ENCODE data around the gene MADD.

DNA sequence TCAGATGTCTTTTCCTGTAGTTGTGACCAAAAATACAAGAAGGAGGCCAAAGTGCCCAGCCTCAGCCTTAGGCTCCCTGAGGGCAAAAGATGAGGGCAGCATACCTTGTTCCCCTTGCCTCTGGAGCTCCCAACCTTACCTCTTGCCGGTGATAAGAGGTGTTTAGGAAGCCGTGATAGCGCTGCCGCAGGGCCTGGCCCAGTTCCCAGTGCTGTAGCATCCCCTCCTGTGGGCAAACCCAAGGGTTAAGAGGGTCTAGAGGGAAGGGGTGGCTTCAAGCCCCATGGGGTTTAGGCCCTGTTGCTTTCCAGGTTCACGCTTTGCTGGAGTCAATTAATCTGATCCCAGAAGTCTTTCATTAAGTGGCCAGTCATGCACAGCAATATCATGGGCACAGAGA, 22.4 kb upstream of the MADD start:
- TF ChIP-seq POLR2AphosphoS5 (IDR thresholded peaks at IDR 0.05; ENCODE audit: low read depth, low read length) (no peak), SIN3A (IDR thresholded peaks at IDR 0.05; ENCODE audit: borderline replicate concordance, insufficient read depth, low read length) (no peak), TAF1 (IDR thresholded peaks at IDR 0.05; ENCODE audit: borderline replicate concordance, insufficient read depth, low read length) (no peak)
- TF ChIP-seq, protein P1, sequence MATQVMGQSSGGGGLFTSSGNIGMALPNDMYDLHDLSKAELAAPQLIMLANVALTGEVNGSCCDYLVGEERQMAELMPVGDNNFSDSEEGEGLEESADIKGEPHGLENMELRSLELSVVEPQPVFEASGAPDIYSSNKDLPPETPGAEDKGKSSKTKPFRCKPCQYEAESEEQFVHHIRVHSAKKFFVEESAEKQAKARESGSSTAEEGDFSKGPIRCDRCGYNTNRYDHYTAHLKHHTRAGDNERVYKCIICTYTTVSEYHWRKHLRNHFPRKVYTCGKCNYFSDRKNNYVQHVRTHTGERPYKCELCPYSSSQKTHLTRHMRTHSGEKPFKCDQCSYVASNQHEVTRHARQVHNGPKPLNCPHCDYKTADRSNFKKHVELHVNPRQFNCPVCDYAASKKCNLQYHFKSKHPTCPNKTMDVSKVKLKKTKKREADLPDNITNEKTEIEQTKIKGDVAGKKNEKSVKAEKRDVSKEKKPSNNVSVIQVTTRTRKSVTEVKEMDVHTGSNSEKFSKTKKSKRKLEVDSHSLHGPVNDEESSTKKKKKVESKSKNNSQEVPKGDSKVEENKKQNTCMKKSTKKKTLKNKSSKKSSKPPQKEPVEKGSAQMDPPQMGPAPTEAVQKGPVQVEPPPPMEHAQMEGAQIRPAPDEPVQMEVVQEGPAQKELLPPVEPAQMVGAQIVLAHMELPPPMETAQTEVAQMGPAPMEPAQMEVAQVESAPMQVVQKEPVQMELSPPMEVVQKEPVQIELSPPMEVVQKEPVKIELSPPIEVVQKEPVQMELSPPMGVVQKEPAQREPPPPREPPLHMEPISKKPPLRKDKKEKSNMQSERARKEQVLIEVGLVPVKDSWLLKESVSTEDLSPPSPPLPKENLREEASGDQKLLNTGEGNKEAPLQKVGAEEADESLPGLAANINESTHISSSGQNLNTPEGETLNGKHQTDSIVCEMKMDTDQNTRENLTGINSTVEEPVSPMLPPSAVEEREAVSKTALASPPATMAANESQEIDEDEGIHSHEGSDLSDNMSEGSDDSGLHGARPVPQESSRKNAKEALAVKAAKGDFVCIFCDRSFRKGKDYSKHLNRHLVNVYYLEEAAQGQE (IDR thresholded peaks at IDR 0.05; ENCODE audit: insufficient read depth in 1 of 2, low read depth in 2 of 2, low read length in 2 of 2) = no peak
